ENCODE results near the gene PPP2CA. TPM values are rescaled to one million over a fixed set of nuclear protein-coding genes. Genes with fewer than 3 reads are reported as not detected.

PPP2CA gene
- total and polyA plus RNA-seq, 2 experiments from 2014 or later: 184 to 223 TPM

DNA sequence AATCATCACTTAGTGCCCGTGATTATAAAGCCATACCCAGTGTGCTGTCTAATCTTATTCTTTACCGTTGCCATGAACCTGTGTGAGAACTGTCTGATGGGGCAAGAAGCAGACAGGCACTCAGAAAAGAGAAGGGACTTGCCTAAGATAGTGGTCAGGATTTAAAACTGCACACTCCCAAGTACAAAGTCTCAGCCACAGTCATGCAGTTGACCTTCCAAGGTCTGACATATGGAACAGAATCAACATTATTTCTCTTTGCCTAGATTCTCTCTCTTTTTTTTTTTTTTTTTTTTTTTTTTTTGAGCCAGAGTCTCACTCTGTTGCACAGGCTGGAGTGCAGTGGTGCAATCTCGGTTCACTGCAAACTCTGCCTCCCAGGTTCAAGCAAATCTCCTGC, 1.9 kb upstream of the PPP2CA start:
- 83% methylated on average over 3 of the region's 3 CpGs for WGBS, 2 experiments (ENCODE audit: low coverage in 1 of 2, low lambda C conversion rate in 2 of 2, missing lambda C conversion rate in 2 of 2)
- peaks cover 17% of the 10 kb centered on the region for H3K4me1 ChIP-seq (ENCODE audit: insufficient read depth)
- no peak for TF ChIP-seq EZH2 (IDR thresholded peaks at IDR 0.05; ENCODE audit: insufficient read depth, poor library complexity, severe bottlenecking)
- TF ChIP-seq EZH2phosphoT487 (IDR thresholded peaks at IDR 0.05; ENCODE audit: insufficient read depth, low read depth): no peak
- in situ Hi-C loops (cut with MboI): no loop called here
- H2AFZ ChIP-seq: no peak overlapping the region
- H3K36me3 ChIP-seq (ENCODE audit: low read depth): no peaks in the 10 kb centered on the region
- DNase-seq: no peak
- H3F3A ChIP-seq (ENCODE audit: insufficient read depth): peaks cover 21% of the 10 kb centered on the region
- H3K9me2 ChIP-seq (ENCODE audit: insufficient read depth): no peaks in the 10 kb centered on the region
- no peaks in the 10 kb centered on the region for H3K27me3 ChIP-seq (replicated peaks; ENCODE audit: insufficient read depth)
- no peak overlapping the region for H3K4me2 ChIP-seq (ENCODE audit: unreplicated experiment)
- H3K79me2 ChIP-seq (ENCODE audit: insufficient read depth): peaks cover 44% of the 10 kb centered on the region
- H3K27ac ChIP-seq: no peak overlapping the region
- no peak overlapping the region for H3K9ac ChIP-seq
- H3K4me3 ChIP-seq: no peak overlapping the region
- peaks cover 19% of the 10 kb centered on the region for H4K20me1 ChIP-seq (ENCODE audit: insufficient read depth)
- H3K9me3 ChIP-seq (ENCODE audit: low read depth): no peaks in the 10 kb centered on the region

DNA sequence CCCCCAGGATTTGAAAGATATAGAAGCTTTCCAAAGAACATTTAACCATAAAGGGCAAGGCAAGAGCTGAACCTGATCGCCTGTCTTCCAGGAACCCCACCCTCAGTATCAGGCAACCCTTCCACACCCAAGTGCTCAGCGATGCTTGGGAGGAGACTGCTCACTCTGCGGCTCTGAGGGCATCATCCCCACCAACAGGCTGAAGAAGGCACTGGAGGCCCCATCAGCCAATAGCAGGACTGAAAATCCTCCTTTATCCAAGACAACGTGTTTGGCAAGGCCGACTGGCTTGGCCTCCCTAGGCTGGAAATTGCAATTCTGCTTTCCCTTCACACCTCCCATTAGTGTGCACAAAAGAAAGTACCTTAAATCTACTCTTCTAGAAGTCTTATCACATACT, 1.4 kb upstream of the PPP2CA start:
- H3K9ac ChIP-seq: peak overlapping the region; percentile 100
- no peaks in the 10 kb centered on the region for H3K9me3 ChIP-seq (ENCODE audit: low read depth)
- 17 to 22% methylated on average over 5 of the region's 5 CpGs for WGBS, 2 experiments (ENCODE audit: low coverage in 1 of 2, low lambda C conversion rate in 2 of 2, missing lambda C conversion rate in 2 of 2)
- H4K20me1 ChIP-seq (ENCODE audit: insufficient read depth): peaks cover 24% of the 10 kb centered on the region
- H3K9me2 ChIP-seq (ENCODE audit: insufficient read depth): no peaks in the 10 kb centered on the region
- no peaks in the 10 kb centered on the region for H3K36me3 ChIP-seq (ENCODE audit: low read depth)
- TF ChIP-seq EZH2 (IDR thresholded peaks at IDR 0.05; ENCODE audit: insufficient read depth, poor library complexity, severe bottlenecking): no peak
- TF ChIP-seq EZH2phosphoT487 (IDR thresholded peaks at IDR 0.05; ENCODE audit: insufficient read depth, low read depth): no peak
- peak overlapping the region; percentile 94 for H3K4me2 ChIP-seq (ENCODE audit: unreplicated experiment)
- in situ Hi-C loops (cut with MboI): no loop called here
- H3F3A ChIP-seq (ENCODE audit: insufficient read depth): peaks cover 21% of the 10 kb centered on the region
- DNase-seq: peak; percentile 70
- H3K27me3 ChIP-seq (replicated peaks; ENCODE audit: insufficient read depth): no peaks in the 10 kb centered on the region
- peak overlapping the region; percentile 98 for H2AFZ ChIP-seq
- 0 out of 2 replicates have a peak overlapping the region, but pooled peaks have one; percentile 98 for H3K27ac ChIP-seq
- peak overlapping the region; percentile 96 for H3K4me3 ChIP-seq
- H3K4me1 ChIP-seq (ENCODE audit: insufficient read depth): peaks cover 22% of the 10 kb centered on the region
- peaks cover 50% of the 10 kb centered on the region for H3K79me2 ChIP-seq (ENCODE audit: insufficient read depth)

DNA sequence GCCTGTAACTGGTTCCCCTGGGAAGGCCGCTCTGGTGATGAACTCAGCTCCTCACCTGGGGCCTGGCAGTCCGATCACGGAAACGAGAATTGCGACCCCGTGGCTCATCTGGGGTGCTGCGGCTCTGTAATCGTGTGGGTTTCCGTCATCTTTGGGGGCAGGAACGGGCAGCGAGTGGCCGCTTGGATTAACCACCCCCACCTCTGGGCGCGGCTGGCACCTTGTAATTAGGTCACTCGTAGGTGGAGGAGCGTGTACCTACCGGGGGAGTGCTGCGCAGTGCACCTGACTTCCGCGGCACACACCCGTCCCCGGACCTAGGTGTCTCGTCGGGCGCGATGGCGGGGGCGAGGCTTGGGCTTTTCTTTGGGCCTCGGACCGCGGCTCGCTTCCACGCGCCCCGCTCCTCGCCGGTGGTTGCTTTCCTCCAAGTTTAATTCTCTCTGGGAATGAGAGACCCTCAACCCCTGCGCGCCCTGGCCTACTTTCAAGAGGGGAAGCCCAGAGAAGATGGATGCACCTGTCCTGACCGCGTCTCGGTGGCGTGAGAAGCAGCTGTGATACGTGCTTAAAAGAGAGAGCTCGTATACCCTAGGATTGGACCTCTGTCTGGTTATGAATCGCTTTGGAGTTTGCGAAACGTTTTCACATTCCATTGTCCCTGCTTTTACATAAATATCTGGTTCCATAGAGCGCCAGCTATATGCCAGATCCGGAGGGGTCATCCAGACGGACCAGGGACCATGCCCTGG, 744 bp upstream of the PPP2CA start:
- Histone ChIP-seq H3K9ac (peak overlapping the region; percentile 100), H3K27ac (peak overlapping the region; percentile 98), H4K20me1 (ENCODE audit: insufficient read depth) (peaks cover 28% of the 10 kb centered on the region), H3K9me3 (ENCODE audit: low read depth) (no peaks in the 10 kb centered on the region), H3K4me1 (ENCODE audit: insufficient read depth) (peaks cover 29% of the 10 kb centered on the region), H3K9me2 (ENCODE audit: insufficient read depth) (no peaks in the 10 kb centered on the region), H2AFZ (peak overlapping the region; percentile 98), H3K36me3 (ENCODE audit: low read depth) (no peaks in the 10 kb centered on the region), H3F3A (ENCODE audit: insufficient read depth) (peaks cover 21% of the 10 kb centered on the region), H3K79me2 (ENCODE audit: insufficient read depth) (peaks cover 56% of the 10 kb centered on the region), H3K4me3 (peak overlapping the region; percentile 96), H3K4me2 (ENCODE audit: unreplicated experiment) (peak overlapping the region; percentile 94), H3K27me3 (replicated peaks; ENCODE audit: insufficient read depth) (no peaks in the 10 kb centered on the region)
- no peak for TF ChIP-seq EZH2phosphoT487 (IDR thresholded peaks at IDR 0.05; ENCODE audit: insufficient read depth, low read depth)
- 4 to 5% methylated on average over 43 to 44 of the region's 51 CpGs for WGBS, 2 experiments (ENCODE audit: low coverage in 1 of 2, low lambda C conversion rate in 2 of 2, missing lambda C conversion rate in 2 of 2)
- in situ Hi-C loops (cut with MboI): no loop called here
- DNase-seq: peak; percentile 42

DNA sequence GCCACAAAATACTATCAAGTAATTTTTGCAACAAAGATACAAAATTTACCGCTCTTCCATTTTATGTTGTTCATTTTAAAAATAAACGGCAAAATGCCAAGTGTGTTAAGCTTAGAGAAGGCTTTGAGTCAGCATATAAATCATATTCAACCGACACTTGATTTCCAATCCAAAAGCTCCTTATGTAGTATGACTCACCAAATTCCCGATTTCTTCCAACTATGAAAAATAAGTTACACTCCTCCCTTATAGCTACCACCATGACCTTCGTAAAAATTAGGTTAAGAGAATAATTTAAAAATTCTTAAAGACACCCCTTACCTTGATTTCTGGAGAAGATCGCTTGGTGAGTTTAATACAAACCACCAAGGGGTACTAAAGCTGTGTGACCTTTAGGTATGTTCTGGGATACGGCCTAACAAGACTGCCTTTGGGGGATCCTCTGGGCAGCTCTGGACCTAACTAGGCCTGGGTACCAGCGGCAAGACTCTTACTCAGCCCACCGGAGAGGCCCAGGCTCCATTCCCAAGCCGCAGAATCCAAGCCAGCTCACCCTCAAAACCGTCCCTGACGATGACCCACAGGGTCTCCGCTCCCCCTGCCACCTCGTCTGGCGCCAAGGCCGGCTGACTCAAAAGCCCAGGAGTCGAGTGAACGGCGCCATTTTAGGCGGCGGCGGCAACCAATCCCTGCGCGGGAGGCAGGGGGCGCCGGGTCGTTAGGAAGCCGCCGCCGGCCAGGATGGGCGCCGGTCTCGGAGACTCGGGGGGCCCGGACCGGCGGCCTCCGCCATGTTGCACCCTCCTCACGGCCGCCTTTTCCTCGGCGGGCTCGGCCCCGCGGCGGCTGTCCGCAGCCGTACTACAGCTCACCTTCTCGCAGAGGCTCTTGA, 739 bp downstream of the PPP2CA start:
- 1% methylated on average over 32 to 40 of the region's 49 CpGs for WGBS, 2 experiments (ENCODE audit: low coverage in 1 of 2, low lambda C conversion rate in 2 of 2, missing lambda C conversion rate in 2 of 2)
- Histone ChIP-seq H3K4me1 (ENCODE audit: insufficient read depth) (peaks cover 30% of the 10 kb centered on the region), H3K4me2 (ENCODE audit: unreplicated experiment) (peak overlapping the region; percentile 91), H4K20me1 (ENCODE audit: insufficient read depth) (peaks cover 33% of the 10 kb centered on the region), H2AFZ (peak overlapping the region; percentile 80), H3K79me2 (ENCODE audit: insufficient read depth) (peaks cover 71% of the 10 kb centered on the region), H3K9ac (peak overlapping the region; percentile 100), H3K4me3 (peak overlapping the region; percentile 96), H3K27ac (peak overlapping the region; percentile 98), H3K27me3 (replicated peaks; ENCODE audit: insufficient read depth) (no peaks in the 10 kb centered on the region), H3K36me3 (ENCODE audit: low read depth) (no peaks in the 10 kb centered on the region), H3K9me2 (ENCODE audit: insufficient read depth) (no peaks in the 10 kb centered on the region), H3F3A (ENCODE audit: insufficient read depth) (peaks cover 21% of the 10 kb centered on the region), H3K9me3 (ENCODE audit: low read depth) (no peaks in the 10 kb centered on the region)
- no peak for TF ChIP-seq EZH2 (IDR thresholded peaks at IDR 0.05; ENCODE audit: insufficient read depth, poor library complexity, severe bottlenecking)
- no peak for TF ChIP-seq EZH2phosphoT487 (IDR thresholded peaks at IDR 0.05; ENCODE audit: insufficient read depth, low read depth)
- DNase-seq: peak; percentile 88
- in situ Hi-C loops (cut with MboI): no loop called here

Data from GM23248 (cell line).